HL-60 (cell line): Measurements from ENCODE around the gene FAM118A.

Source experiments
- DNase-seq, 2 experiments: peaks; one replicate each; pipeline ENCODE4 v3.0.0-alpha.2; 2010 to 2020; ENCODE audit warnings: low read depth in 1 of 2, low spot score in 1 of 2
- H3K27ac ChIP-seq: fragments of 250-450 bp; sonication (Bioruptor Pico); replicated peaks from 2 replicates; pipeline ENCODE4 v1.5.1; 2020; ENCODE audit warnings: mild to moderate bottlenecking, moderate library complexity
- H3K27me3 ChIP-seq: fragments of 250-450 bp; sonication (Bioruptor Pico); 2 replicates; pipeline ENCODE4 v1.5.1; 2021; ENCODE audit warnings: mild to moderate bottlenecking, moderate library complexity; ENCODE audit not compliant: insufficient read depth, poor library complexity, severe bottlenecking
- H3K4me3 ChIP-seq: replicated peaks from 2 replicates; pipeline ENCODE4 v1.5.1; 2011; ENCODE audit warnings: mild to moderate bottlenecking, control low read depth, low read length; ENCODE audit not compliant: insufficient read depth
- CTCF ChIP-seq: IDR thresholded peaks from one replicate; pipeline ENCODE4 v1.5.1; 2011; ENCODE audit warnings: low read length, control low read depth, inconsistent platforms; ENCODE audit not compliant: insufficient read depth
- GABPA ChIP-seq: IDR thresholded peaks from 2 replicates; pipeline ENCODE4 v1.6.1; 2012; ENCODE audit warnings: low read depth
- POLR2AphosphoS5 ChIP-seq: IDR thresholded peaks from 2 replicates; pipeline ENCODE4 v1.6.1; 2012; ENCODE audit warnings: low read depth
- SPI1 ChIP-seq: IDR thresholded peaks from 2 replicates; pipeline ENCODE4 v1.6.1; 2012; ENCODE audit warnings: low read depth, mild to moderate bottlenecking, borderline replicate concordance
- TF ChIP-seq, protein P1 (sequence below): IDR thresholded peaks from 2 replicates; pipeline ENCODE4 v1.6.1; 2012; ENCODE audit warnings: low read depth; ENCODE audit not compliant: insufficient replicate concordance

The FAM118A gene

GRCh38 chr22:45271667-45272201 lies 38.0 kb upstream of the FAM118A start:
- H3K27ac ChIP-seq = no peak overlapping the region
- TF ChIP-seq POLR2AphosphoS5 = no peak
- 0 out of 2 replicates have a peak, but pooled peaks have one; percentile 14 for TF ChIP-seq SPI1
- no peak for TF ChIP-seq GABPA
- TF ChIP-seq, protein P1, sequence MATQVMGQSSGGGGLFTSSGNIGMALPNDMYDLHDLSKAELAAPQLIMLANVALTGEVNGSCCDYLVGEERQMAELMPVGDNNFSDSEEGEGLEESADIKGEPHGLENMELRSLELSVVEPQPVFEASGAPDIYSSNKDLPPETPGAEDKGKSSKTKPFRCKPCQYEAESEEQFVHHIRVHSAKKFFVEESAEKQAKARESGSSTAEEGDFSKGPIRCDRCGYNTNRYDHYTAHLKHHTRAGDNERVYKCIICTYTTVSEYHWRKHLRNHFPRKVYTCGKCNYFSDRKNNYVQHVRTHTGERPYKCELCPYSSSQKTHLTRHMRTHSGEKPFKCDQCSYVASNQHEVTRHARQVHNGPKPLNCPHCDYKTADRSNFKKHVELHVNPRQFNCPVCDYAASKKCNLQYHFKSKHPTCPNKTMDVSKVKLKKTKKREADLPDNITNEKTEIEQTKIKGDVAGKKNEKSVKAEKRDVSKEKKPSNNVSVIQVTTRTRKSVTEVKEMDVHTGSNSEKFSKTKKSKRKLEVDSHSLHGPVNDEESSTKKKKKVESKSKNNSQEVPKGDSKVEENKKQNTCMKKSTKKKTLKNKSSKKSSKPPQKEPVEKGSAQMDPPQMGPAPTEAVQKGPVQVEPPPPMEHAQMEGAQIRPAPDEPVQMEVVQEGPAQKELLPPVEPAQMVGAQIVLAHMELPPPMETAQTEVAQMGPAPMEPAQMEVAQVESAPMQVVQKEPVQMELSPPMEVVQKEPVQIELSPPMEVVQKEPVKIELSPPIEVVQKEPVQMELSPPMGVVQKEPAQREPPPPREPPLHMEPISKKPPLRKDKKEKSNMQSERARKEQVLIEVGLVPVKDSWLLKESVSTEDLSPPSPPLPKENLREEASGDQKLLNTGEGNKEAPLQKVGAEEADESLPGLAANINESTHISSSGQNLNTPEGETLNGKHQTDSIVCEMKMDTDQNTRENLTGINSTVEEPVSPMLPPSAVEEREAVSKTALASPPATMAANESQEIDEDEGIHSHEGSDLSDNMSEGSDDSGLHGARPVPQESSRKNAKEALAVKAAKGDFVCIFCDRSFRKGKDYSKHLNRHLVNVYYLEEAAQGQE = no peak
- no peaks in the 10 kb centered on the region for H3K27me3 ChIP-seq
- H3K4me3 ChIP-seq = no peak overlapping the region
- DNase-seq = peak in 1 of 2 experiments; percentile 49

- no peaks in the 10 kb centered on the region for H3K27me3 ChIP-seq
- no peak overlapping the region for H3K27ac ChIP-seq
- DNase-seq = no peak
- no peak overlapping the region for H3K4me3 ChIP-seq
- TF ChIP-seq POLR2AphosphoS5 = no peak
- no peak for TF ChIP-seq GABPA
- no peak for TF ChIP-seq CTCF
- no peak for TF ChIP-seq SPI1
- TF ChIP-seq, protein P1 = no peak
Measured at GRCh38 chr22:45272498-45272897, 37.2 kb upstream of the FAM118A start.

- Histone ChIP-seq H3K27me3 (no peaks in the 10 kb centered on the region), H3K4me3 (no peak overlapping the region), H3K27ac (no peak overlapping the region)
- no peak for DNase-seq
- TF ChIP-seq SPI1 = no peak
- no peak for TF ChIP-seq CTCF
- TF ChIP-seq, protein P1 = no peak
- TF ChIP-seq POLR2AphosphoS5 = no peak
- TF ChIP-seq GABPA = no peak
Measured at GRCh38 chr22:45273452-45274075, 36.2 kb upstream of the FAM118A start.
